ENCODE data around the gene KCNQ1. TPM values are rescaled to one million over a fixed set of nuclear protein-coding genes. Genes with fewer than 3 reads are reported as not detected.

The KCNQ1 gene
- total RNA-seq, 1 experiment from 2014 or later, result 2.5 TPM

- no peak for ATAC-seq
- ChIA-PET POLR2A (no interaction called here), CTCF (no interaction called here)
- no peaks in the 10 kb centered on the region for H3K9me3 Mint-ChIP-seq
- no peaks in the 10 kb centered on the region for H3K4me1 Mint-ChIP-seq
- H3K27ac Mint-ChIP-seq, result no peak overlapping the region
- H3K4me3 Mint-ChIP-seq, result no peak overlapping the region
- peaks cover 88% of the 10 kb centered on the region for H3K27me3 Mint-ChIP-seq (ENCODE audit: low read depth)
- no peak for DNase-seq (ENCODE audit: low spot score)
- H3K36me3 Mint-ChIP-seq, result no peaks in the 10 kb centered on the region
- TF ChIP-seq FOXP1 (CRISPR knock-in tag; IDR thresholded peaks at IDR 0.05; ENCODE audit: borderline replicate concordance) (no peak), TCF7 (CRISPR knock-in tag; IDR thresholded peaks at IDR 0.05; ENCODE audit: low read depth) (no peak), ZNF423 (CRISPR knock-in tag; IDR thresholded peaks at IDR 0.05) (no peak), GTF2I (CRISPR knock-in tag; conservative IDR thresholded peaks at IDR 0.05) (no peak), EMX1 (CRISPR knock-in tag; IDR thresholded peaks at IDR 0.05) (no peak), ZNF671 (CRISPR knock-in tag; IDR thresholded peaks at IDR 0.05) (no peak), CREB1 (CRISPR knock-in tag; IDR thresholded peaks at IDR 0.05) (no peak), MYBL2 (CRISPR knock-in tag; IDR thresholded peaks at IDR 0.05) (no peak), ZSCAN18 (CRISPR knock-in tag; IDR thresholded peaks at IDR 0.05) (no peak), E2F1 (CRISPR knock-in tag; IDR thresholded peaks at IDR 0.05) (no peak), PRDM15 (CRISPR knock-in tag; IDR thresholded peaks at IDR 0.05) (no peak), SMAD4 (CRISPR knock-in tag; IDR thresholded peaks at IDR 0.05) (no peak), STAT6 (CRISPR knock-in tag; conservative IDR thresholded peaks at IDR 0.05; ENCODE audit: low read depth) (no peak), SOX15 (CRISPR knock-in tag; IDR thresholded peaks at IDR 0.05) (no peak), E2F5 (CRISPR knock-in tag; IDR thresholded peaks at IDR 0.05) (no peak), E2F4 (CRISPR knock-in tag; IDR thresholded peaks at IDR 0.05; ENCODE audit: borderline replicate concordance, low read depth) (no peak), CBFB (CRISPR knock-in tag; IDR thresholded peaks at IDR 0.05; ENCODE audit: low read depth) (no peak), ZNF532 (CRISPR knock-in tag; IDR thresholded peaks at IDR 0.05; ENCODE audit: borderline replicate concordance) (no peak), CREM (CRISPR knock-in tag; IDR thresholded peaks at IDR 0.05) (no peak), JUN (CRISPR knock-in tag; IDR thresholded peaks at IDR 0.05) (no peak)
Observed at GRCh38 chr11:2747248-2748027, 302.6 kb downstream of the KCNQ1 start.

All from WTC11 (cell line).